Measurements from ENCODE around the gene GRIN2C.

Gene GRIN2C

GRCh38 chr17:74816905-74817620, 42.6 kb downstream of the GRIN2C start:
- Histone ChIP-seq H2AFZ (ENCODE audit: low read length) (no peak overlapping the region), H3K79me2 (ENCODE audit: low read length) (no peaks in the 10 kb centered on the region), H3K9me3 (replicated peaks; ENCODE audit: insufficient read depth, low read length) (no peaks in the 10 kb centered on the region), H3K27me3 (replicated peaks; ENCODE audit: insufficient read depth, low read length) (no peaks in the 10 kb centered on the region), H3K4me1 (ENCODE audit: low read length) (no peaks in the 10 kb centered on the region), H3K9me2 (replicated peaks; ENCODE audit: insufficient read depth, low read length) (no peaks in the 10 kb centered on the region), H3K27ac (ENCODE audit: low read length) (no peak overlapping the region), H3F3A (ENCODE audit: insufficient read depth, low read length) (no peaks in the 10 kb centered on the region), H4K20me1 (ENCODE audit: insufficient read depth, low read length) (no peaks in the 10 kb centered on the region), H3K36me3 (replicated peaks; ENCODE audit: insufficient read depth, low read length) (no peaks in the 10 kb centered on the region), H3K4me2 (ENCODE audit: low read depth, low read length) (no peak overlapping the region), H3K4me3 (ENCODE audit: low read length) (no peak overlapping the region), H3K9ac (ENCODE audit: low read length) (no peak overlapping the region)
- no peak for TF ChIP-seq CTCF (IDR thresholded peaks at IDR 0.05; ENCODE audit: low read length)
- no peak for TF ChIP-seq EZH2 (optimal IDR thresholded peaks at IDR 0.05; ENCODE audit: low read depth, low read length)
- TF ChIP-seq EZH2phosphoT487 (IDR thresholded peaks at IDR 0.05; ENCODE audit: low read length) = no peak
- DNase-seq = no peak

DNA sequence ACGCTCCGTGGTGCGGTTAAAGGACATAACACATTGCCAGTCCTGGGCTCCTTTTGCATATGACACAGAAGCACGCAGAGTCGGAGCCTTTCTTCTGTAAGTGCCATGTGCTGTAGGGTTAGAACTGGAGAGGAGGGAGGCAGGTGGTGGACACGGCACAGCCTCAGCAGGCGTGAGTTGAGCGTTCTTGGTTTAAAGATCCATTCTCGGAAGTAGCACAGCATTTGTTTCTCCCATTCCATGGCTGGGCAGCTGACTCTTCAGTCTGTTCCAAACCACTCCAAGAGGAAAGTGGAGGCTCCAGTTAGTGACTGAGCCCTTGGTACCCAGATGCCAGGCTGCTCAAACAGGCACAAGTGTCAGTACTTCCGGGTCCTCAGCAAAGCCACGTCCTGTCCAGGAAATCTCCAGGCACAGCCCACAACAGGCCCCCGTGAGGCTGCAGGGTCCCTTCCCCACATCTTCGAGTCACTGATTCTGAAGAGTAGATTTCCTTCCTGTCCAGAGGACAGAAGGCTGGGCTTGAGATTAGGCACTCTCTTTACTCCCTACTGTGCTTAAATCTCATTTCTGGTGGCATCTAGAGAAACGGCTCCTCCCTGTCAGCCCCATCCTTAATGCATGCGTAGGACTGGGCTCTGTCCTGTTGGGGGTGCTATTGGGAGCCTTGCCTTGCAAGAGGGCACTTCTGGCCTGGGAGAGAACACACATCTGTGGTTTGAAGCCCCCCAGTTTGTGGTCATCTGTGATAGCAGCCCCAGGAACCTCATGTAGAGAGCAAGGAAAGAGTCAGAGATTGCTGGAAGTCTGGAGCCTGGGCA, 43.9 kb downstream of the GRIN2C start:
- Histone ChIP-seq H3K27ac (ENCODE audit: low read length) (no peak overlapping the region), H3K9me3 (replicated peaks; ENCODE audit: insufficient read depth, low read length) (no peaks in the 10 kb centered on the region), H2AFZ (ENCODE audit: low read length) (no peak overlapping the region), H3F3A (ENCODE audit: insufficient read depth, low read length) (no peaks in the 10 kb centered on the region), H3K4me2 (ENCODE audit: low read depth, low read length) (no peak overlapping the region), H3K79me2 (ENCODE audit: low read length) (no peaks in the 10 kb centered on the region), H3K4me1 (ENCODE audit: low read length) (no peaks in the 10 kb centered on the region), H3K27me3 (replicated peaks; ENCODE audit: insufficient read depth, low read length) (no peaks in the 10 kb centered on the region), H3K9me2 (replicated peaks; ENCODE audit: insufficient read depth, low read length) (no peaks in the 10 kb centered on the region), H4K20me1 (ENCODE audit: insufficient read depth, low read length) (no peaks in the 10 kb centered on the region), H3K4me3 (ENCODE audit: low read length) (no peak overlapping the region), H3K36me3 (replicated peaks; ENCODE audit: insufficient read depth, low read length) (no peaks in the 10 kb centered on the region), H3K9ac (ENCODE audit: low read length) (no peak overlapping the region)
- DNase-seq = no peak
- 0 out of 2 replicates have a peak, but pooled peaks have one; percentile 10 for TF ChIP-seq CTCF (IDR thresholded peaks at IDR 0.05; ENCODE audit: low read length)
- no peak for TF ChIP-seq EZH2phosphoT487 (IDR thresholded peaks at IDR 0.05; ENCODE audit: low read length)

GRCh38 chr17:74815067-74815466, 44.6 kb downstream of the GRIN2C start:
- Histone ChIP-seq H4K20me1 (ENCODE audit: insufficient read depth, low read length) (no peaks in the 10 kb centered on the region), H3K36me3 (replicated peaks; ENCODE audit: insufficient read depth, low read length) (no peaks in the 10 kb centered on the region), H3K4me1 (ENCODE audit: low read length) (no peaks in the 10 kb centered on the region), H3K79me2 (ENCODE audit: low read length) (no peaks in the 10 kb centered on the region), H2AFZ (ENCODE audit: low read length) (no peak overlapping the region), H3K9me2 (replicated peaks; ENCODE audit: insufficient read depth, low read length) (no peaks in the 10 kb centered on the region), H3K27me3 (replicated peaks; ENCODE audit: insufficient read depth, low read length) (no peaks in the 10 kb centered on the region), H3F3A (ENCODE audit: insufficient read depth, low read length) (no peaks in the 10 kb centered on the region), H3K4me2 (ENCODE audit: low read depth, low read length) (no peak overlapping the region), H3K9me3 (replicated peaks; ENCODE audit: insufficient read depth, low read length) (no peaks in the 10 kb centered on the region), H3K27ac (ENCODE audit: low read length) (no peak overlapping the region), H3K4me3 (ENCODE audit: low read length) (no peak overlapping the region), H3K9ac (ENCODE audit: low read length) (no peak overlapping the region)
- DNase-seq = no peak
- no peak for TF ChIP-seq EZH2 (optimal IDR thresholded peaks at IDR 0.05; ENCODE audit: low read depth, low read length)
- TF ChIP-seq EZH2phosphoT487 (IDR thresholded peaks at IDR 0.05; ENCODE audit: low read length) = no peak
- no peak for TF ChIP-seq CTCF (IDR thresholded peaks at IDR 0.05; ENCODE audit: low read length)
